Stimulated activated CD4-positive, alpha-beta T cell treated with anti-CD3 and anti-CD28 coated beads, Interleukin-4, amount 100 ng/mL, for 24 hours (primary cell): ENCODE data around the gene FA2H.
"Not testable (repeated sequence)": the region's sequence is repeated elsewhere in the genome, so short reads cannot be mapped to it uniquely, and the experiment has no call there.

Source experiments
- DNase-seq: peaks from one replicate; pipeline ENCODE4 v3.0.0-alpha.2; 2020

The FA2H gene, protein sequence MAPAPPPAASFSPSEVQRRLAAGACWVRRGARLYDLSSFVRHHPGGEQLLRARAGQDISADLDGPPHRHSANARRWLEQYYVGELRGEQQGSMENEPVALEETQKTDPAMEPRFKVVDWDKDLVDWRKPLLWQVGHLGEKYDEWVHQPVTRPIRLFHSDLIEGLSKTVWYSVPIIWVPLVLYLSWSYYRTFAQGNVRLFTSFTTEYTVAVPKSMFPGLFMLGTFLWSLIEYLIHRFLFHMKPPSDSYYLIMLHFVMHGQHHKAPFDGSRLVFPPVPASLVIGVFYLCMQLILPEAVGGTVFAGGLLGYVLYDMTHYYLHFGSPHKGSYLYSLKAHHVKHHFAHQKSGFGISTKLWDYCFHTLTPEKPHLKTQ

DNA sequence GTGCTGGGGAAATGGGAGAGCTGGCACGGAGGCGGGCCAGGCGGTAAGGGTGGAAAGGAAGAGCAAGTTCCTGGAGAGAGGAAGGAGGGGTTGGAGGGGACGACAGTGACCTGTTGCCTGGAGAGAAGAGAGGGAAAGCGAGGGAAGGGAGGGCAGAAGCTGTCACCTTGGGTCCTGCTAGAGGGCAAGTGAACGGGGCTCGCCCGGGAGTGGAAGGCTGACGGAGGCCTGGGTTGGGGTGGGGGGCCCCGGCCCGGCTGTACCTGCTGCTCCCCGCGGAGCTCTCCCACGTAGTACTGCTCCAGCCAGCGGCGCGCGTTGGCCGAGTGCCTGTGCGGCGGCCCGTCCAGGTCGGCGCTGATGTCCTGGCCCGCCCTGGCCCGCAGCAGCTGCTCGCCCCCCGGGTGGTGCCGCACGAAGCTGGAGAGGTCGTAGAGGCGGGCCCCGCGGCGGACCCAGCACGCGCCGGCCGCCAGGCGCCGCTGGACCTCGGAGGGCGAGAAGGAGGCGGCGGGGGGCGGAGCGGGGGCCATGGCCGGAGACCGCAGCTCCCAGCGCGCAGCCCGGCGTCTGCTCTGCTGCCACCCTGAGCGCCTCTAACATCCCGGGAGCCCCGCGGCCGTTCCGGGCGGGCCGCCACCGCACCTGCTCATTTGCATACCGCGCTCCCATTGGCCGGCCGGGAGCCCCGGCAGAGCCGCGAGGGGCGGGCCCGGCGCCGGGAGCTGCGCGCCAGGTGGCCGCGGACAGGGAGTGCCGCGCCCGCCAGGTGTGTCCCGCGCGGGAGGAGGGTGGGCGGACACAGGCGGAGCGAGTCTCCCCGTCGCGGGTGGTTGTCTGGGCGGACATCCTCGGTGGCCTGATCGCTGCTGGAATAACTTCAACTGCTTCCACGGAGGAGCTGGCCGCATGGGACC is at the start of gene FA2H:
Gene FA2H, minus strand, starts transcription at position 598 of the 917 bp plus-strand sequence. Its CDS starts 65 bp downstream, at position 533.
- DNase-seq, result peak; percentile 58

GRCh38 chr16:74817851-74818250 is 43.2 kb upstream of the FA2H start:
- no peak for DNase-seq

- DNase-seq, result peak; percentile 72
Measured at GRCh38 chr16:74813109-74813641, 38.6 kb upstream of the FA2H start.

- DNase-seq, result no peak
Measured at GRCh38 chr16:74811911-74812310, 37.3 kb upstream of the FA2H start.

- not testable (repeated sequence) for DNase-seq
Measured at GRCh38 chr16:74811216-74811615, 36.6 kb upstream of the FA2H start.

GRCh38 chr16:74807052-74807646 is 32.5 kb upstream of the FA2H start:
- DNase-seq, result no peak

GRCh38 chr16:74800216-74800871 is 25.7 kb upstream of the FA2H start:
- DNase-seq, result no peak

DNA sequence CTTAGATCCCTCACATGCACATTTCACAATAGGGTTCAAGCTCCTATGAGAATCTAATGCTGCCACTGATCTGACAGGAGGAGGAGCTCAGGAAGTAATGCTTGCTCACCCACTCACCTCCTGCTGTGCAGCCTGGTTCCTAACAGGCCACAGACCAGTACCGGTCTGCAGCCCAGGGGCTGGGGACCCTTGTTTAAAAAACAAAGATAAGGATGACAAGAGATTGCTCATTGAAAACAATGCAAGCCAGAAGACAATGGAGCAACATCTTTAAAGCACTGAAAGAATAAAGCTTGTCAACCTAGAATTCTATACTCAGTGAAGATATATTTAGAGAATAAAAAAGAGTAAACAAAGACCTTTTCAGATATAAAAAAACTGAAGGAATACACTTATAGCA is 22.8 kb upstream of the FA2H start:
- DNase-seq, result no peak

- no peak for DNase-seq
Measured at GRCh38 chr16:74795104-74795503, 20.5 kb upstream of the FA2H start.

- no peak for DNase-seq
Measured at GRCh38 chr16:74794668-74795067, 20.0 kb upstream of the FA2H start.

- no peak for DNase-seq
Measured at GRCh38 chr16:74793571-74793970, 19.0 kb upstream of the FA2H start.

- DNase-seq, result no peak
Measured at GRCh38 chr16:74792225-74792624, 17.6 kb upstream of the FA2H start.

DNA sequence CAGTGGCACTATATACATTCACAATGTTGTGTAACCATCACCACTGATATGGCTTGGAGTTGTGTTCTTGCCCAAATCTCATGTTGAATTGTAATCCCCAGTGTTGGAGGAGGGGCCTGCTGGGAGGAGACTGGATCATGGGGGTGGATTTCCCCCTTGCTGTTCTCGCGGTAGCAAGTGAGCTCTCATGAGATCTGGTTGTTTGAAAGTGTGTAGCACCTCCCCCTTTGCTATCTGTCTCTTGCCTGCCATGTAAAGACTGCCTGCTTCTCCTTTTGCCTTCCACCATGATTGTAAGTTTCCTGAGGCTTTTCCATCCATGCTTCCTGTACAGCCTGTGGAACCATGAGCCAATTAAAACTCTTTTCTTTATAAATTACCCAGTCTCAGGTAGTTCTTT is 17.1 kb upstream of the FA2H start:
- not testable (repeated sequence) for DNase-seq

- DNase-seq, result no peak
Measured at GRCh38 chr16:74788108-74788507, 13.5 kb upstream of the FA2H start.

DNA sequence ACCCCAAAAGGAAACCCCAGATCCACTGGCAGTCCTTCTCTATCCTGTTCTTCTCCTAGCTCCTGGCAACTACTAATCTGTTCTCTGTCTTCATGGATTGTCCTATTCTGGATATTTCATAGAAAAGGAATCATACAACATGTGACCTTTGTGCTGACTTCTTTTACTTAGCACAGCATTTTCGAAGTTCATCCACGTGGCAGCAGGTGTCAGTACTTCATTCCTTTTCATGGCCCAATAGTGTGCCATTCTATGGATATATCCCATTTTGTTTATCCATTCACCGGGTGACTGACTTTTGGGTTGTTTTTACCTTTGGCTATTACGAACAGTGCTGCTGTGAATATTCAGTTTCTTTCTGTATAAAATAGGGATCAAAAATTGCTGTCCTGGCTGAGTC is 10.4 kb upstream of the FA2H start:
- no peak for DNase-seq

GRCh38 chr16:74778646-74779045 is 4.0 kb upstream of the FA2H start:
- DNase-seq, result no peak

GRCh38 chr16:74776926-74777325 is 2.3 kb upstream of the FA2H start:
- no peak for DNase-seq

DNA sequence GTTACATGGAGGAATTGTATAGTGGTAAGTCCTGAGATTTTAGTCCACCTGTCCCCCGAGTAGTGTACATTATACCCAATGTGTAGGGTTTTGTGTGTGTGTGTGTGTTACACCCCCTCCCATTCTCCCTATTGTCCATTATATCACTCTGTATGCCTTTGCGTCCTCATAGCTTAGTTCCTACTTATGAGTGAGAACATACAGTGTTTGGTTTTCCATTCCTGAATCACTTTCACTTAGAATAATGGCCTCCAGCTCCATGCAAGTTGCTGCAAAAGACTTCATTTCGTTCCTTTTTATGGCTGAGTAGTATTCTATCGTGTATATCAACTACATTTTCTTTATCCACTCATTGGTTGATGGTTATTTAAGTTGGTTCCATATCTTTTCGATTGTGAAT is 635 bp upstream of the FA2H start:
- DNase-seq, result no peak

DNA sequence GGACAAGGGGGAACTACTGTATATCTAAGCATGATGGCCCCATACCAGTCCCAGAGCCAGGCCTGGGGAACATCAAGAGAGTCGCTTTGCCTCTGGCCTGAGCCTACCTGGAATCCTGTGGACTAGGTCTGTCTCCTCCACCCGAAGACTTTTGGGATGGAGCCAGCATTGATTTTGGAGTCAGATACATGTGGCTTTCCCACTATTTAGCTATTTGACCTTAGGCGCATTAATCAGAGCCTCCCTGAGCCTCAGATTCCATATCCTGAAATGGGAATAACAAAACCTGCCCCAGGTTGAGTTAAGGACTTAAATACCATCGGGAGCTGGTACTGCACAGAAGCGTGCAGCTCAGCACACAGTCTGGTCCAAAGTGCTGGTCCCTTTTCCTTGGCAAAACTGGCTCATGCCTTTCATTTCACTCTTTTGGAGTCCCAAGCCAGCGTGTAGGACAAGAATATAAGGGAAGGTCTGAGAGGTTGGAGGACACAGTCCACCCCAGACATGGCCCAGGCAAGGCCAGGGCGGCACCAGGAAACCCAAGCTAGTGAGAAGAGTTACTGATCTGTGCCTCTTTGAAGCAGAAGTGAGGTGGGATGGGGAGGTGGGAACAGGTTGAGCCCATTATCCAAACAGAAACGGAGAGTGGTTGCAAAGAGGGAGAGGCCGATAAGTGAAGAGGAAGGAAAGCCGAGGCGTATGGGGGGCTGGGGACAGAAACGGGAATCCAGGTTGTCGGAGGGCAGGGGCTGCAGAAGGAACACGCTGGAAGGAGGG is 986 bp downstream of the FA2H start:
- no peak for DNase-seq

- DNase-seq, result no peak
Measured at GRCh38 chr16:74771656-74772315, 2.8 kb downstream of the FA2H start.

DNA sequence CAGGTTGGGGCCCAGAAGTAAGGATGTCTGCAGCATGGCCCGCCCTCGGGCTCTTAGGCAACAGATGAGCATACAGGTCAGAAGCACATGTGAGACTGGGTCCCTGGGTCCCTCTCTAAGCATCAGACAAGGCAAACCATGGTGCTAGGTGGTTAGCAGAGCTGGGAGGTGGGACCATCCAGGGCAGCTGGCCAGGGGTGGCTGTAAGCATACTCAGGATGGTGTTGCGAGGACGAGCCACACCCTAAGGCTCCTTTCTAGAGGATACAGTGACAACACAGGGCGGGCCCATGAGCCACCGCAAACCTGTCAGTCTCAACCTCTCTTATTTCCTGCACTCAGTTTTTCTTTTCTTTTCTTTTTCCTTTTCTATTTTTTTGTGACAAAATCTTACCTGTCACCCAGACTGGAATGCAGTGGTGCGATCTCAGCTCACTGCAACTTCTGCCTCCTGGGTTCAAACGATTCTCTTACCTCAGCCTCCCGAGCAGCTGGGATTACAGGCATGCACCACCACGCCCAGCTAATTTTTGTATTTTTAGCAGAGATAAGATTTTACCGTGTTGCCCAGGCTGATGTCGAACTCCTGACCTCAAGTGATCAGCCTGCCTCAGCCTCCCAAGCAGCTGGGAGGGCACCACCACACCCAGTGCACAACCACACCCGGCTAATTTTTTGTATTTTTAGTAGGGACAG is 3.6 kb downstream of the FA2H start:
- no peak for DNase-seq
